ENCODE results near the gene PTTG1IP. TPM values are rescaled to one million over a fixed set of nuclear protein-coding genes. Genes with fewer than 3 reads are reported as not detected.

Gene PTTG1IP
- total RNA-seq, 1 donor from 2014 or later, result 240 TPM

GRCh38 chr21:44920694-44921604 lies 47.5 kb upstream of the PTTG1IP start, which contains the start of gene ITGB2:
Gene ITGB2, minus strand, starts transcription at chr21:44920899. Its CDS starts 10,117 bp downstream, at chr21:44910782.
- no peak for TF ChIP-seq CTCF (IDR thresholded peaks at IDR 0.05; ENCODE audit: insufficient read depth, low read depth, low read length)
- no peak for TF ChIP-seq EZH2 (IDR thresholded peaks at IDR 0.05; ENCODE audit: insufficient read depth, low read length)
- Histone ChIP-seq H3K27ac (ENCODE audit: low read depth, low read length) (no peak within 1 kb of the TSS), H3K36me3 (ENCODE audit: insufficient read depth, low read length) (no peaks in the 10 kb centered on the region), H3K79me2 (ENCODE audit: insufficient read depth, low read length) (no peaks in the 10 kb centered on the region), H4K20me1 (ENCODE audit: insufficient read depth, low read length) (no peaks in the 10 kb centered on the region), H3K4me2 (ENCODE audit: low read length) (no peak within 1 kb of the TSS), H3K27me3 (ENCODE audit: insufficient read depth, low read length) (peaks cover 49% of the 10 kb centered on the region), H3K9me3 (ENCODE audit: insufficient read depth, low read depth, low read length) (no peaks in the 10 kb centered on the region), H3K9ac (ENCODE audit: low read length) (no peak within 1 kb of the TSS), H3K4me3 (ENCODE audit: insufficient read depth, low read depth, low read length) (no peak within 1 kb of the TSS), H2AFZ (ENCODE audit: low read depth, low read length) (no peak within 1 kb of the TSS), H3K4me1 (ENCODE audit: insufficient read depth, low read length) (no peaks in the 10 kb centered on the region)
- Mint-ChIP-seq H3K27ac (ENCODE audit: unreplicated experiment) (no peak within 1 kb of the TSS), H3K4me3 (ENCODE audit: unreplicated experiment) (no peak within 1 kb of the TSS), H3K4me1 (ENCODE audit: low read depth, unreplicated experiment) (no peaks in the 10 kb centered on the region), H3K36me3 (ENCODE audit: low read depth, unreplicated experiment) (no peaks in the 10 kb centered on the region), H3K9me3 (ENCODE audit: unreplicated experiment) (peaks cover 2% of the 10 kb centered on the region), H3K27me3 (ENCODE audit: low read depth, unreplicated experiment) (peaks cover 78% of the 10 kb centered on the region)
- no peak for DNase-seq (ENCODE audit: low read depth)
- no peak for FAIRE-seq

- H3K27ac Mint-ChIP-seq (ENCODE audit: unreplicated experiment), result no peak overlapping the region
- H3K79me2 ChIP-seq (ENCODE audit: insufficient read depth, low read length), result no peaks in the 10 kb centered on the region
- H3K36me3 Mint-ChIP-seq (ENCODE audit: low read depth, unreplicated experiment), result no peaks in the 10 kb centered on the region
- no peak overlapping the region for H3K4me3 Mint-ChIP-seq (ENCODE audit: unreplicated experiment)
- no peak overlapping the region for H3K9ac ChIP-seq (ENCODE audit: low read length)
- H3K27me3 Mint-ChIP-seq (ENCODE audit: low read depth, unreplicated experiment), result peaks cover 82% of the 10 kb centered on the region
- DNase-seq (ENCODE audit: low read depth), result no peak
- no peak overlapping the region for H2AFZ ChIP-seq (ENCODE audit: low read depth, low read length)
- H3K4me1 Mint-ChIP-seq (ENCODE audit: low read depth, unreplicated experiment), result peaks cover 1% of the 10 kb centered on the region
- H3K36me3 ChIP-seq (ENCODE audit: insufficient read depth, low read length), result no peaks in the 10 kb centered on the region
- H3K4me3 ChIP-seq (ENCODE audit: insufficient read depth, low read depth, low read length), result no peak overlapping the region
- no peaks in the 10 kb centered on the region for H4K20me1 ChIP-seq (ENCODE audit: insufficient read depth, low read length)
- no peak overlapping the region for H3K27ac ChIP-seq (ENCODE audit: low read depth, low read length)
- H3K27me3 ChIP-seq (ENCODE audit: insufficient read depth, low read length), result peaks cover 49% of the 10 kb centered on the region
- no peak for FAIRE-seq
- H3K4me2 ChIP-seq (ENCODE audit: low read length), result no peak overlapping the region
- TF ChIP-seq CTCF (IDR thresholded peaks at IDR 0.05; ENCODE audit: insufficient read depth, low read depth, low read length) (no peak), EZH2 (IDR thresholded peaks at IDR 0.05; ENCODE audit: insufficient read depth, low read length) (no peak)
- peaks cover 2% of the 10 kb centered on the region for H3K9me3 Mint-ChIP-seq (ENCODE audit: unreplicated experiment)
- H3K4me1 ChIP-seq (ENCODE audit: insufficient read depth, low read length), result peaks cover 4% of the 10 kb centered on the region
- H3K9me3 ChIP-seq (ENCODE audit: insufficient read depth, low read depth, low read length), result no peaks in the 10 kb centered on the region
Observed at GRCh38 chr21:44919913-44920693, 46.6 kb upstream of the PTTG1IP start.

All from astrocyte (in vitro differentiated cells and primary cell).